Activated CD4-positive, alpha-beta T cell treated with anti-CD3 and anti-CD28 coated beads, Interleukin-2, amount 10 ng/mL, durations not matched to agents 7 days and 5 days (primary cell): ENCODE measurements around the gene PTPRD. TPM values are rescaled to one million over a fixed set of nuclear protein-coding genes. Genes with fewer than 3 reads are reported as not detected.

Experiments
- CTCF ChIA-PET: fragments of 350-600 bp; sonication (Branson Sonifier 250); formaldehyde crosslinking; loops from one replicate; lab custom pipeline; 2021; ENCODE audit warnings: antibody characterized with exemption; lab: Charles Lee
- POLR2A ChIA-PET: fragments of 350-600 bp; sonication (Branson Sonifier 250); formaldehyde crosslinking; loops from one replicate; lab custom pipeline; 2021; ENCODE audit warnings: antibody characterized with exemption; lab: Charles Lee
- DNase-seq: peaks from one replicate; pipeline ENCODE4 v3.0.0-alpha.2; 2020
- H3K27ac Mint-ChIP-seq: one replicate; pipeline ENCODE4 v1.8.0; 2021; ENCODE audit warnings: mild to moderate bottlenecking, moderate library complexity, mixed read lengths
- H3K27me3 Mint-ChIP-seq: one replicate; pipeline ENCODE4 v1.8.0; 2021; ENCODE audit warnings: mixed read lengths
- H3K36me3 Mint-ChIP-seq: one replicate; pipeline ENCODE4 v1.8.0; 2021; ENCODE audit warnings: low read depth, mixed read lengths
- H3K4me1 Mint-ChIP-seq: one replicate; pipeline ENCODE4 v1.8.0; 2021; ENCODE audit warnings: mixed read lengths
- H3K4me3 Mint-ChIP-seq: one replicate; pipeline ENCODE4 v1.8.0; 2021; ENCODE audit warnings: mild to moderate bottlenecking, moderate library complexity, mixed read lengths
- H3K9me3 Mint-ChIP-seq: one replicate; pipeline ENCODE4 v1.8.0; 2021; ENCODE audit warnings: mixed read lengths
- total RNA-seq, 2 experiments: library from RNA; stranded (reverse); gene quantifications; one replicate each; pipeline ENCODE4 v1.2.3, GENCODE V29; 2021

Gene PTPRD
- total RNA-seq, 2 experiments from 2014 or later: not detected

- ChIA-PET POLR2A (no interaction called here), CTCF (no interaction called here)
- Mint-ChIP-seq H3K9me3 (no peaks in the 10 kb centered on the region), H3K27me3 (no peaks in the 10 kb centered on the region), H3K4me3 (no peak overlapping the region), H3K36me3 (no peaks in the 10 kb centered on the region), H3K4me1 (no peaks in the 10 kb centered on the region), H3K27ac (no peak overlapping the region)
- no peak for DNase-seq
These were observed 1796.9 kb downstream of the PTPRD start for GRCh38 chr9:8815931-8816330.

- Mint-ChIP-seq H3K27ac (no peak overlapping the region), H3K9me3 (no peaks in the 10 kb centered on the region), H3K4me3 (no peak overlapping the region), H3K27me3 (no peaks in the 10 kb centered on the region), H3K4me1 (no peaks in the 10 kb centered on the region), H3K36me3 (no peaks in the 10 kb centered on the region)
- no peak for DNase-seq
- ChIA-PET POLR2A (no interaction called here), CTCF (no interaction called here)
These were observed 1797.6 kb downstream of the PTPRD start for GRCh38 chr9:8815219-8815618.

GRCh38 chr9:8812888-8813287, 1799.9 kb downstream of the PTPRD start:
- Mint-ChIP-seq H3K9me3 (no peaks in the 10 kb centered on the region), H3K36me3 (no peaks in the 10 kb centered on the region), H3K4me1 (no peaks in the 10 kb centered on the region), H3K27ac (no peak overlapping the region), H3K27me3 (no peaks in the 10 kb centered on the region), H3K4me3 (no peak overlapping the region)
- POLR2A ChIA-PET: no interaction called here
- no peak for DNase-seq
- CTCF ChIA-PET: no interaction called here

- Mint-ChIP-seq H3K9me3 (no peaks in the 10 kb centered on the region), H3K27me3 (no peaks in the 10 kb centered on the region), H3K4me1 (no peaks in the 10 kb centered on the region), H3K36me3 (no peaks in the 10 kb centered on the region), H3K4me3 (no peak overlapping the region), H3K27ac (no peak overlapping the region)
- POLR2A ChIA-PET: no interaction called here
- CTCF ChIA-PET: no interaction called here
- no peak for DNase-seq
These were observed 1803.1 kb downstream of the PTPRD start for GRCh38 chr9:8809741-8810140.

- H3K4me1 Mint-ChIP-seq: no peaks in the 10 kb centered on the region
- no peaks in the 10 kb centered on the region for H3K9me3 Mint-ChIP-seq
- ChIA-PET POLR2A (no interaction called here), CTCF (no interaction called here)
- H3K4me3 Mint-ChIP-seq: no peak overlapping the region
- H3K27ac Mint-ChIP-seq: no peak overlapping the region
- no peak for DNase-seq
- no peaks in the 10 kb centered on the region for H3K27me3 Mint-ChIP-seq
- no peaks in the 10 kb centered on the region for H3K36me3 Mint-ChIP-seq
These were observed 1806.7 kb downstream of the PTPRD start for GRCh38 chr9:8806150-8806549.

GRCh38 chr9:8804613-8805012, 1808.2 kb downstream of the PTPRD start:
- Mint-ChIP-seq H3K4me1 (no peaks in the 10 kb centered on the region), H3K36me3 (no peaks in the 10 kb centered on the region), H3K27me3 (no peaks in the 10 kb centered on the region), H3K4me3 (no peak overlapping the region), H3K27ac (no peak overlapping the region), H3K9me3 (no peaks in the 10 kb centered on the region)
- CTCF ChIA-PET: no interaction called here
- no peak for DNase-seq
- POLR2A ChIA-PET: no interaction called here

- Mint-ChIP-seq H3K9me3 (no peaks in the 10 kb centered on the region), H3K27ac (no peak overlapping the region), H3K4me3 (no peak overlapping the region), H3K27me3 (no peaks in the 10 kb centered on the region), H3K36me3 (no peaks in the 10 kb centered on the region), H3K4me1 (no peaks in the 10 kb centered on the region)
- ChIA-PET CTCF (no interaction called here), POLR2A (no interaction called here)
- no peak for DNase-seq
These were observed 1810.6 kb downstream of the PTPRD start for GRCh38 chr9:8802242-8802641.

- Mint-ChIP-seq H3K4me1 (no peaks in the 10 kb centered on the region), H3K27ac (no peak overlapping the region), H3K27me3 (no peaks in the 10 kb centered on the region)
These were observed 1812.6 kb downstream of the PTPRD start for GRCh38 chr9:8800196-8800595.

GRCh38 chr9:8799615-8800014, 1813.2 kb downstream of the PTPRD start:
- ChIA-PET CTCF (no interaction called here), POLR2A (no interaction called here)
- Mint-ChIP-seq H3K27me3 (no peaks in the 10 kb centered on the region), H3K27ac (no peak overlapping the region), H3K36me3 (no peaks in the 10 kb centered on the region), H3K4me1 (no peaks in the 10 kb centered on the region), H3K9me3 (no peaks in the 10 kb centered on the region), H3K4me3 (no peak overlapping the region)
- DNase-seq: no peak

More at GRCh38 chr9:8800196-8800595, 1812.6 kb downstream of the PTPRD start:
- ChIA-PET CTCF (no interaction called here), POLR2A (no interaction called here)
- no peak for DNase-seq
- Mint-ChIP-seq H3K4me3 (no peak overlapping the region), H3K36me3 (no peaks in the 10 kb centered on the region), H3K9me3 (no peaks in the 10 kb centered on the region)

GRCh38 chr9:8799206-8799605, 1813.6 kb downstream of the PTPRD start:
- no peaks in the 10 kb centered on the region for H3K27me3 Mint-ChIP-seq
- ChIA-PET CTCF (no interaction called here), POLR2A (no interaction called here)

GRCh38 chr9:8784838-8785237, 1828.0 kb downstream of the PTPRD start:
- H3K4me1 Mint-ChIP-seq: no peaks in the 10 kb centered on the region
- no peaks in the 10 kb centered on the region for H3K9me3 Mint-ChIP-seq
- no peak for DNase-seq
- H3K36me3 Mint-ChIP-seq: no peaks in the 10 kb centered on the region
- no peak overlapping the region for H3K4me3 Mint-ChIP-seq
- H3K27ac Mint-ChIP-seq: no peak overlapping the region
- CTCF ChIA-PET: no interaction called here
- no peaks in the 10 kb centered on the region for H3K27me3 Mint-ChIP-seq
- POLR2A ChIA-PET: no interaction called here

More at GRCh38 chr9:8799206-8799605, 1813.6 kb downstream of the PTPRD start:
- Mint-ChIP-seq H3K27ac (no peak overlapping the region), H3K36me3 (no peaks in the 10 kb centered on the region), H3K9me3 (no peaks in the 10 kb centered on the region), H3K4me3 (no peak overlapping the region), H3K4me1 (no peaks in the 10 kb centered on the region)
- no peak for DNase-seq

- ChIA-PET CTCF (no interaction called here), POLR2A (no interaction called here)
- DNase-seq: no peak
- Mint-ChIP-seq H3K9me3 (no peaks in the 10 kb centered on the region), H3K4me3 (no peak overlapping the region), H3K27me3 (no peaks in the 10 kb centered on the region), H3K4me1 (no peaks in the 10 kb centered on the region), H3K36me3 (no peaks in the 10 kb centered on the region), H3K27ac (no peak overlapping the region)
These were observed 1828.9 kb downstream of the PTPRD start for GRCh38 chr9:8783941-8784340.

- ChIA-PET POLR2A (no interaction called here), CTCF (no interaction called here)
- no peaks in the 10 kb centered on the region for H3K27me3 Mint-ChIP-seq
- no peaks in the 10 kb centered on the region for H3K36me3 Mint-ChIP-seq
- H3K4me1 Mint-ChIP-seq: no peaks in the 10 kb centered on the region
- no peak overlapping the region for H3K4me3 Mint-ChIP-seq
- no peaks in the 10 kb centered on the region for H3K9me3 Mint-ChIP-seq
- no peak for DNase-seq
- H3K27ac Mint-ChIP-seq: no peak overlapping the region
These were observed 1830.6 kb downstream of the PTPRD start for GRCh38 chr9:8782237-8782636.

- Mint-ChIP-seq H3K27ac (no peak overlapping the region), H3K36me3 (no peaks in the 10 kb centered on the region), H3K4me1 (no peaks in the 10 kb centered on the region), H3K27me3 (no peaks in the 10 kb centered on the region), H3K9me3 (no peaks in the 10 kb centered on the region), H3K4me3 (no peak overlapping the region)
- ChIA-PET POLR2A (no interaction called here), CTCF (no interaction called here)
- DNase-seq: no peak
These were observed 1831.3 kb downstream of the PTPRD start for GRCh38 chr9:8781458-8781857.
